ENCODE measurements around the gene NKIRAS2.

NKIRAS2 gene

GRCh38 chr17:42058063-42058462 lies 38.2 kb downstream of the NKIRAS2 start:
- DNase-seq = no peak

GRCh38 chr17:42059815-42060214 lies 39.9 kb downstream of the NKIRAS2 start:
- DNase-seq = no peak

DNA sequence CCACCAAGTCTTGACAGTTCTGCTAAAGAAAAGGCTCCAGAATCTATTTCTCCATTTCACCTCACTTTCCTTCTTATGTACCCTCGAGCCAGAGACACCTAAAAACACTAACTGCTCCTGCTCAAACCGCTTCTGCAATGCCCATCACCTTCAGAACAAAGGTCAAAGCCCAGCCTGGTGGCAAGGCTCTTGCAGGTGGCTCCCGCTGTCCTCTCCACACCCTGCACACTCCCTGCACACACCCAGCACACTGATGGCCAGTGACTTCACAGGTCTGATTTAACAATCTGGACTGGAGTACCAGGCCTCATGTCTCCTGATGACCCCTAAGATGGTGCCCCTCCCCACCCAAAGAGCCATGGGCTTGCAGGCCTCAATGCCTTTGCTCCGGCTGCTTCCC lies 40.3 kb downstream of the NKIRAS2 start:
- DNase-seq = no peak

DNA sequence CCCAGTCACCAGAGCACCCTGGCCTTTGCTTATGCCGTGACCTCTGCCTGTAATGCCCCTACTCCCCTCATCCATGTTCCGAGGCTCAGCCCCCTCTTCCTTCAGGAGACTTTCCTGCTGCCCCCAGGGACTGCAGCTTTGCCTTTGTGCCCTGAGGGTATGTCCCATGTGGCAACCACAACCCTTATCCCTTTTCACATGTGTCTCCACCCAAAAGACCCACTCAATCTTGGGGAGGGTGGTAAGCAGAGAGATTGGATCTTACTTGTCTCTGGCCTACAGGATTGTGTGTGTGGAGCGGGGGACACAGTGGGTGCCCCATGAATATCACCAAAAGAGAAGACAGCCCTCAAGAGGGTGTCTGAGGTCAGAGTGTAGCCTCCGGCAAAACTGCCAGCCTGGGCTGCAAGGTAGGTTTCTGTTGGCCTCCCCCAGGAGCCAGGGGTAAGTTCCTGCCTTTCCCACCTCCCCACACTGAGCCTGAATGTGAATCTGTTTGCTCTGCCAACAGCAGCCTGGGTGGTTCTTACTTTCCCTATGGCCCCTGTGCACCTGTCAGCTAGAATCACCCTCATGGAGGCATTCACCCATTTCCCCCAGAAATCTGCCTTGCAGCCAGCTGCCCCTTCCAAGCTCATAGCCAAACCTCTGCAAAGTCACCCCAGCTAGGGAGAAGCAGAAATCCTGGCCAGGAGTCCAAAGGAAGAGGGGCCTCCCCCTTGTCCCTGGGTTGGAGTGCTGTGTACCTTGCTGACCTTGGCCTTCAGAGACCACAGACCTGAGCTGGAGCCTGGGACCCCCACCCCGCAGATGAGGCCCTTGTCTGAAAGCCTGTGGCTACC lies 42.0 kb downstream of the NKIRAS2 start:
- DNase-seq = peak; percentile 37 to 39

GRCh38 chr17:42062681-42063080 lies 42.8 kb downstream of the NKIRAS2 start:
- no peak for DNase-seq

GRCh38 chr17:42065201-42065600 lies 45.3 kb downstream of the NKIRAS2 start:
- no peak for DNase-seq

DNA sequence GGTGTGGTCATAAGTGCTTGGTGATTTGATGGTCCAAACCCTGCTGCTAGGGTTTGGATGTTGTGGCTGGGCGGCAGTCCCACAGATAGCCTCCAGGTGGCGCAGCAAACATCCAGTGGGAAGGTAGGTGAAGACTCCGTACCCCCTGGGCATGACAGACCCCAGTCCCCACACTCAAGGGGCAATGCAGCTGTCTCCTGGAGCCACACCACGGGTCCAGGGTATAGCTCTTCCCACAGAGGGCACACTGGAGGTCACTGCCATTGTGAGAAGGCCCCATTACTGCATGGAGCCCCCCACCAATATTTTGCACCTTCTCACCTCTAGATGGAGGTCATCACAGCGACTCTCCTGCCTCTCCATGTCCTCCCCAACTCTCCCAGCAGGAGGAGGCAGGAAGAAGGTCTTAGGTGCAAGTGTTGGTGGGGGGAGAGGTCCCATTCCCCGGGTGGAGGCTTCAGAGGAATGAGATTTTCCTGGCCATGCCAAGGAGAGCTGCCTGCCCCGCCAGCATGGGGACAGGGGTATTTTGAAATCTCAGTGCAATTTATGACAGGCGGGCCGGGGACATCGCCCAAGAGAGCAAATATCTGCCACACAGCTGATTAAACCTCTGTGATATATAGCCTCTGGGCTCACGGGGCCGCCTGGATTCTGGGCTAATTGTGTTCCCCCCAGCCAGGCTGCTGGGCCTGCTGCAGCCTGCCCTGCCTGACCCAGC lies 47.6 kb downstream of the NKIRAS2 start:
- DNase-seq = peak; percentile 28 to 73

GRCh38 chr17:42068979-42069378 lies 49.1 kb downstream of the NKIRAS2 start:
- no peak for DNase-seq

GRCh38 chr17:42071810-42072209 lies 51.9 kb downstream of the NKIRAS2 start:
- DNase-seq = no peak

GRCh38 chr17:42072323-42073187 lies 52.7 kb downstream of the NKIRAS2 start:
- peak in 1 of 2 experiments; percentile 25 for DNase-seq
